Head of caudate nucleus (tissue), 42 donors: ENCODE measurements around the gene CCDC33.

Source experiments
- DNase-seq, 42 donors: peaks; one replicate each; pipeline versions ENCODE4 v3.0.0 to v3.0.0-alpha.2; 2020 to 2021; ENCODE audit warnings: mixed read lengths in 7 of 42
- intact Hi-C: fragments of 100-400 bp; cut with DNase I; formaldehyde crosslinking; loops from one replicate; pipeline ENCODE4 v1.15.0; 2022

Gene CCDC33

GRCh38 chr15:74207652-74208440 lies 28.3 kb upstream of the CCDC33 start:
- intact Hi-C loops, result no loop called here
- DNase-seq, result no peak

GRCh38 chr15:74208496-74208895 lies 27.6 kb upstream of the CCDC33 start:
- intact Hi-C loops, result no loop called here
- DNase-seq, result no peak

- DNase-seq, result no peak
- intact Hi-C loops, result no loop called here
These were observed 27.1 kb upstream of the CCDC33 start for GRCh38 chr15:74208901-74209559.

GRCh38 chr15:74209560-74209958 lies 26.6 kb upstream of the CCDC33 start:
- intact Hi-C loops, result no loop called here

GRCh38 chr15:74209997-74210671 lies 26.0 kb upstream of the CCDC33 start:
- no peak for DNase-seq

More at GRCh38 chr15:74209560-74209958, 26.6 kb upstream of the CCDC33 start:
- DNase-seq, result no peak

GRCh38 chr15:74210729-74211128 lies 25.4 kb upstream of the CCDC33 start:
- DNase-seq, result no peak
- intact Hi-C loops, result no loop called here

More at GRCh38 chr15:74209997-74210671, 26.0 kb upstream of the CCDC33 start:
- intact Hi-C loops, result no loop called here

GRCh38 chr15:74211656-74212055 lies 24.5 kb upstream of the CCDC33 start:
- intact Hi-C loops, result no loop called here
- no peak for DNase-seq

- intact Hi-C loops, result no loop called here
These were observed 23.6 kb upstream of the CCDC33 start for GRCh38 chr15:74212494-74212893.

GRCh38 chr15:74213858-74214284 lies 22.3 kb upstream of the CCDC33 start:
- no peak for DNase-seq
- intact Hi-C loops, result no loop called here

More at GRCh38 chr15:74212494-74212893, 23.6 kb upstream of the CCDC33 start:
- DNase-seq, result no peak

GRCh38 chr15:74214324-74215021 lies 21.7 kb upstream of the CCDC33 start:
- intact Hi-C loops, result no loop called here

GRCh38 chr15:74215958-74216357 lies 20.2 kb upstream of the CCDC33 start:
- intact Hi-C loops, result no loop called here

More at GRCh38 chr15:74214324-74215021, 21.7 kb upstream of the CCDC33 start:
- DNase-seq, result no peak

GRCh38 chr15:74216949-74217348 lies 19.2 kb upstream of the CCDC33 start:
- intact Hi-C loops, result no loop called here
- DNase-seq, result no peak

More at GRCh38 chr15:74215958-74216357, 20.2 kb upstream of the CCDC33 start:
- DNase-seq, result no peak

- no peak for DNase-seq
- intact Hi-C loops, result no loop called here
These were observed 17.9 kb upstream of the CCDC33 start for GRCh38 chr15:74217907-74218885.

- no peak for DNase-seq
- intact Hi-C loops, result no loop called here
These were observed 15.5 kb upstream of the CCDC33 start for GRCh38 chr15:74220475-74221248.

GRCh38 chr15:74221399-74222239 lies 14.5 kb upstream of the CCDC33 start:
- intact Hi-C loops, result no loop called here

More at GRCh38 chr15:74221399-74222239, 14.5 kb upstream of the CCDC33 start:
- peak in 2 of 42 donors; percentile 23 to 31 for DNase-seq
